ENCODE data around the gene TRIM71. TPM values are rescaled to one million over a fixed set of nuclear protein-coding genes. Genes with fewer than 3 reads are reported as not detected.

The TRIM71 gene
- total RNA-seq, 1 experiment from 2014 or later, result 0.17 TPM

DNA sequence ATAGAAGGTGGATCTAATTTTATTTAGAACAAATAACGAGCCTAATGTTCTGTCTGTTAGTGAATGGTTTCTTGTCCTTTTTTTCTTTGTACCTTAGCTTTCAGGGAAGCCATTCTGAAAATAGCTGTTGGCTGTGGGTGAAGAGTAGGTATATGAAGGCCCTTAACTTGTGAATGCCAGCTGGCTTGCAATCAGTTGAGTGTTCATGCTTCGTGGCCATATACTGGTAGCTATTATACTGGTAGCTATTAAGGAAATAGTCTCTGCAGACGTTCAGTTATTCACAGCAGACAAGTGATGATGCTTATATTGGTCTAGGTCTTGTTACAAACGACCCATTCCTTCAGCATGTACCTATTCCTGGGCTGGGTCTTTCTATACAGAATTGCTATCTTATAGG lies 18.8 kb downstream of the TRIM71 start:
- ChIA-PET RAD21 (ENCODE audit: low non-redundant PET in 1 of 2, low total read pairs in 2 of 2, uncharacterized antibody in 2 of 2, unreplicated experiment in 2 of 2) (no interaction called here), CTCF (no interaction called here), POLR2A (no interaction called here)
- no TSS peak for BruUV-seq (replicated peaks)
- no peak overlapping the region for H3K27ac ChIP-seq (ENCODE audit: low read depth, low read length)
- DNase-seq (ENCODE audit: low read depth, low spot score) (no peak), ATAC-seq (no peak)
- peaks cover 24% of the 10 kb centered on the region for H3K27me3 ChIP-seq (ENCODE audit: insufficient read depth, low read length)
- H3K36me3 ChIP-seq (ENCODE audit: control insufficient read depth in 1 of 2, insufficient read depth in 2 of 2, low read length in 2 of 2), result no peaks in the 10 kb centered on the region
- no peak for TF ChIP-seq CEBPB (IDR thresholded peaks at IDR 0.05; ENCODE audit: low read depth)
- no peak for TF ChIP-seq POLR2AphosphoS5 (IDR thresholded peaks at IDR 0.05; ENCODE audit: low read depth, low read length)
- TF ChIP-seq POLR2A (IDR thresholded peaks at IDR 0.05; ENCODE audit: borderline replicate concordance, extremely low read depth, insufficient read depth, insufficient read length), result no peak
- no peak for TF ChIP-seq EGR1 (IDR thresholded peaks at IDR 0.05; ENCODE audit: low read depth)
- no peak for TF ChIP-seq EZH2phosphoT487 (IDR thresholded peaks at IDR 0.05; ENCODE audit: borderline replicate concordance)
- no peak for TF ChIP-seq JUND (IDR thresholded peaks at IDR 0.05)
- TF ChIP-seq SRF (IDR thresholded peaks at IDR 0.05; ENCODE audit: low read depth), result no peak
- TF ChIP-seq YY1 (IDR thresholded peaks at IDR 0.05; ENCODE audit: extremely low read depth, insufficient replicate concordance, low read depth, low read length), result no peak
- no peak for TF ChIP-seq RAD21 (IDR thresholded peaks at IDR 0.05; ENCODE audit: low read depth)
- no peak for TF ChIP-seq CBX3 (IDR thresholded peaks at IDR 0.05; ENCODE audit: low read depth)
- no peaks in the 10 kb centered on the region for H4K20me1 ChIP-seq (ENCODE audit: insufficient read depth)
- H3K9me3 ChIP-seq (ENCODE audit: control insufficient read depth in 1 of 2, insufficient read depth in 1 of 2, low read depth in 1 of 2, low read length in 2 of 2), result no peaks in the 10 kb centered on the region
- no peaks in the 10 kb centered on the region for H3K79me2 ChIP-seq (ENCODE audit: insufficient read depth, low read length)
- no peak overlapping the region for H3K9ac ChIP-seq (ENCODE audit: low read length)
- no peak overlapping the region for H2AFZ ChIP-seq (ENCODE audit: low read depth, low read length, poor library complexity, severe bottlenecking)
- no peak overlapping the region for H3K4me2 ChIP-seq (ENCODE audit: low read length)
- H3K4me3 ChIP-seq (replicated peaks in 1 of 2; ENCODE audit: low read depth in 1 of 2, low read length in 2 of 2), result no peak overlapping the region
- H3K9me2 ChIP-seq (ENCODE audit: insufficient read depth), result no peaks in the 10 kb centered on the region
- intact Hi-C loops (cut with micrococcal nuclease), result no loop called here
- no peaks in the 10 kb centered on the region for H3K4me1 ChIP-seq (ENCODE audit: control insufficient read depth in 1 of 2, insufficient read depth in 2 of 2, low read length in 2 of 2)

GRCh38 chr3:32837366-32837765 lies 19.6 kb downstream of the TRIM71 start:
- Histone ChIP-seq H3K79me2 (ENCODE audit: insufficient read depth, low read length) (no peaks in the 10 kb centered on the region), H3K27ac (ENCODE audit: low read depth, low read length) (no peak overlapping the region), H3K36me3 (ENCODE audit: control insufficient read depth in 1 of 2, insufficient read depth in 2 of 2, low read length in 2 of 2) (no peaks in the 10 kb centered on the region), H3K9me3 (ENCODE audit: control insufficient read depth in 1 of 2, insufficient read depth in 1 of 2, low read depth in 1 of 2, low read length in 2 of 2) (no peaks in the 10 kb centered on the region), H3K4me2 (ENCODE audit: low read length) (no peak overlapping the region), H3K9me2 (ENCODE audit: insufficient read depth) (no peaks in the 10 kb centered on the region), H3K27me3 (ENCODE audit: insufficient read depth, low read length) (peaks cover 24% of the 10 kb centered on the region), H4K20me1 (ENCODE audit: insufficient read depth) (no peaks in the 10 kb centered on the region), H2AFZ (ENCODE audit: low read depth, low read length, poor library complexity, severe bottlenecking) (no peak overlapping the region), H3K9ac (ENCODE audit: low read length) (no peak overlapping the region), H3K4me3 (replicated peaks in 1 of 2; ENCODE audit: low read depth in 1 of 2, low read length in 2 of 2) (no peak overlapping the region), H3K4me1 (ENCODE audit: control insufficient read depth in 1 of 2, insufficient read depth in 2 of 2, low read length in 2 of 2) (no peaks in the 10 kb centered on the region)
- DNase-seq (ENCODE audit: low read depth, low spot score) (no peak), ATAC-seq (no peak)
- BruUV-seq (replicated peaks), result no TSS peak
- intact Hi-C loops (cut with micrococcal nuclease), result no loop called here
- ChIA-PET CTCF (no interaction called here), POLR2A (no interaction called here), RAD21 (ENCODE audit: low non-redundant PET in 1 of 2, low total read pairs in 2 of 2, uncharacterized antibody in 2 of 2, unreplicated experiment in 2 of 2) (no interaction called here)
- TF ChIP-seq, protein P1, sequence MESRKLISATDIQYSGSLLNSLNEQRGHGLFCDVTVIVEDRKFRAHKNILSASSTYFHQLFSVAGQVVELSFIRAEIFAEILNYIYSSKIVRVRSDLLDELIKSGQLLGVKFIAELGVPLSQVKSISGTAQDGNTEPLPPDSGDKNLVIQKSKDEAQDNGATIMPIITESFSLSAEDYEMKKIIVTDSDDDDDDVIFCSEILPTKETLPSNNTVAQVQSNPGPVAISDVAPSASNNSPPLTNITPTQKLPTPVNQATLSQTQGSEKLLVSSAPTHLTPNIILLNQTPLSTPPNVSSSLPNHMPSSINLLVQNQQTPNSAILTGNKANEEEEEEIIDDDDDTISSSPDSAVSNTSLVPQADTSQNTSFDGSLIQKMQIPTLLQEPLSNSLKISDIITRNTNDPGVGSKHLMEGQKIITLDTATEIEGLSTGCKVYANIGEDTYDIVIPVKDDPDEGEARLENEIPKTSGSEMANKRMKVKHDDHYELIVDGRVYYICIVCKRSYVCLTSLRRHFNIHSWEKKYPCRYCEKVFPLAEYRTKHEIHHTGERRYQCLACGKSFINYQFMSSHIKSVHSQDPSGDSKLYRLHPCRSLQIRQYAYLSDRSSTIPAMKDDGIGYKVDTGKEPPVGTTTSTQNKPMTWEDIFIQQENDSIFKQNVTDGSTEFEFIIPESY (IDR thresholded peaks at IDR 0.05; ENCODE audit: extremely low read depth, insufficient replicate concordance, low read length), result no peak
- no peak for TF ChIP-seq JUND (IDR thresholded peaks at IDR 0.05)
- TF ChIP-seq, protein P2, sequence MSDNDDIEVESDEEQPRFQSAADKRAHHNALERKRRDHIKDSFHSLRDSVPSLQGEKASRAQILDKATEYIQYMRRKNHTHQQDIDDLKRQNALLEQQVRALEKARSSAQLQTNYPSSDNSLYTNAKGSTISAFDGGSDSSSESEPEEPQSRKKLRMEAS (IDR thresholded peaks at IDR 0.05), result no peak
- no peak for TF ChIP-seq ZNF274 (IDR thresholded peaks at IDR 0.05; ENCODE audit: low read depth, low read length)
- no peak for TF ChIP-seq CEBPB (IDR thresholded peaks at IDR 0.05; ENCODE audit: low read depth)
- no peak for TF ChIP-seq SIN3A (IDR thresholded peaks at IDR 0.05; ENCODE audit: low read depth)
- TF ChIP-seq CBX3 (IDR thresholded peaks at IDR 0.05; ENCODE audit: low read depth), result no peak
- TF ChIP-seq TCF7L2 (IDR thresholded peaks at IDR 0.05; ENCODE audit: borderline replicate concordance, extremely low read depth, insufficient read depth, insufficient read length), result no peak
- no peak for TF ChIP-seq RAD21 (IDR thresholded peaks at IDR 0.05; ENCODE audit: low read depth)
- no peak for TF ChIP-seq FOSL1 (IDR thresholded peaks at IDR 0.05; ENCODE audit: low read depth)
- TF ChIP-seq YY1 (IDR thresholded peaks at IDR 0.05; ENCODE audit: extremely low read depth, insufficient replicate concordance, low read depth, low read length), result no peak
- TF ChIP-seq ELF1 (IDR thresholded peaks at IDR 0.05; ENCODE audit: borderline replicate concordance, low read depth), result no peak
- no peak for TF ChIP-seq SRF (IDR thresholded peaks at IDR 0.05; ENCODE audit: low read depth)

All from HCT116 (cell line).